ENCODE results near the gene VSTM2L.

VSTM2L gene

GRCh38 chr20:37914367-37914671, 11.4 kb downstream of the VSTM2L start:
- Histone ChIP-seq H3K36me3 (ENCODE audit: insufficient read depth, low read length) (no peaks in the 10 kb centered on the region), H3K9me3 (ENCODE audit: insufficient read depth, low read depth, low read length) (no peaks in the 10 kb centered on the region), H3K27ac (ENCODE audit: low read depth, low read length) (no peak overlapping the region; the same call in 1 of the 2 replicates), H3K27me3 (ENCODE audit: insufficient read depth, low read length) (peaks cover 21% of the 10 kb centered on the region), H3K9ac (ENCODE audit: low read depth, low read length) (no peak overlapping the region), H3K4me1 (ENCODE audit: insufficient read depth, low read length) (peaks cover 28% of the 10 kb centered on the region), H3K4me3 (ENCODE audit: low read length) (peak overlapping the region; percentile 58)
- WGBS = 38% methylated on average over 4 of the region's 5 CpGs

DNA sequence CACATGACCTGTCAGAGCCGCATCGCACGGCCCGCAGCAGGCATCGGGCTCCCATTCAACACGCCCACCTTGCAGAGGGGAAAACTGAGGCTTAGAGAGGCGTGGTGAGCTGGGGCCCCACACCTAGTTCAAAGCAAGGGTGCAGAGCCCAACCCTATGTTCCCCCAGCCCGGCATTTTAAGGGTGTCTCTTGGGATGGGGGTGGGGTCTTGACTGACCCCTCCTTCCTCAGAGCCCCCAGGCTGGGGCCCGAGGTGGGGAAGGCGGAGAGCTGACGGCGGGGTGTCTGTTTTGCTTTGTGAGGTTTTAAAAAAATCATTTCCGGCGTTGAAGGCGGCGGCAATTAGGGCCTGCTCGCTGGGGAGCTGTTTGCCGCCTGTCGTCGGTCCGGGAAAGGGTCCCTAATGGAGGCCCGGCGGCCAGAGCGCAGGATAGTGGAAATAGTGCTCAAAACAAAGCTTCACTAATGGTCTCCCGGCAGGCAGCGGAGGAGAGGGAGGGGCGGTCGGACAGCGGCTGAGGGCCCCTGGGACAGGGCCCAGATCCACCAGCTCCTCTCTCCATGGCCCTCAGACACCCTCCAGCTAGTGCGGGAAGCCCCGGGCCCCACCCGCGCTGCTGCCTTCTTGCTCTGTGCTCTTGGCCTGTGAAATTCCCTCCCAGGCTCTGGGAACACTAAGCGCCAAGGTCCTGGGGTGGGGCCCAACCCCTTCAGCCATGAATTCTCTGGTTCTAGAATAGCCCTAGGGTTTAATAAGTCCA, 11.9 kb downstream of the VSTM2L start:
- no peaks in the 10 kb centered on the region for H3K9me3 ChIP-seq (ENCODE audit: insufficient read depth, low read depth, low read length)
- H3K27me3 ChIP-seq (ENCODE audit: insufficient read depth, low read length) = peaks cover 21% of the 10 kb centered on the region
- peak overlapping the region; percentile 46 for H3K9ac ChIP-seq (ENCODE audit: low read depth, low read length)
- no peaks in the 10 kb centered on the region for H3K36me3 ChIP-seq (ENCODE audit: insufficient read depth, low read length)
- 4% methylated on average over 34 of the region's 34 CpGs for WGBS
- peak overlapping the region; percentile 58 for H3K4me3 ChIP-seq (ENCODE audit: low read length)
- peaks cover 28% of the 10 kb centered on the region for H3K4me1 ChIP-seq (ENCODE audit: insufficient read depth, low read length)
- H3K27ac ChIP-seq (ENCODE audit: low read depth, low read length) = peak overlapping the region; percentile 74

- no peaks in the 10 kb centered on the region for H3K36me3 ChIP-seq (ENCODE audit: insufficient read depth, low read length)
- H3K9me3 ChIP-seq (ENCODE audit: insufficient read depth, low read depth, low read length) = no peaks in the 10 kb centered on the region
- H3K9ac ChIP-seq (ENCODE audit: low read depth, low read length) = peak overlapping the region; percentile 46; the same call in 1 of the 2 replicates
- peaks cover 28% of the 10 kb centered on the region for H3K4me1 ChIP-seq (ENCODE audit: insufficient read depth, low read length)
- peak overlapping the region; percentile 58 for H3K4me3 ChIP-seq (ENCODE audit: low read length)
- H3K27me3 ChIP-seq (ENCODE audit: insufficient read depth, low read length) = peaks cover 21% of the 10 kb centered on the region
- H3K27ac ChIP-seq (ENCODE audit: low read depth, low read length) = peak overlapping the region; percentile 74
- WGBS = 18% methylated on average over 10 of the region's 10 CpGs
Measured at GRCh38 chr20:37915434-37915787, 12.5 kb downstream of the VSTM2L start.

GRCh38 chr20:37915800-37916570, 13.1 kb downstream of the VSTM2L start:
- Histone ChIP-seq H3K36me3 (ENCODE audit: insufficient read depth, low read length) (no peaks in the 10 kb centered on the region), H3K4me3 (ENCODE audit: low read length) (peak overlapping the region; percentile 58)
- WGBS = 6% methylated on average over 21 of the region's 21 CpGs

DNA sequence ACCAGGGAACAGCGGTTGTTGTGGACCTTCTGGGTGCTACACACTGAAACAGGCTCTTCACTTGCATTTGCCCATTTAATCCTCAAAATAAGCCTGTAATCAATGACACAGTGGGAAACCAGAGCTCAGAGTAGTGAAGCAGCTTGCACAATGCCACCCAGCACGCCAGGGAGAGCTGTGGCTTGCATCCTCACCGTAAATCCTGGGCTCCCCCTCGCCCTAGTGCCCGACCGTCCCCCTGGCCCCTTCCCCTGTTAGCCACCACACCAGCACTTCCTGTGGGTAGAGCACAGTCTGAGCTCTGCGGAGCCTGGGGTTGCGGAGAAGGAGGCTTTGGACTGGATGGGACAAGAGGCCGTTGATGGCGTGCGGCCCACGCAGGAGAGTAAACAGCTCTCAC, 14.5 kb downstream of the VSTM2L start:
- Histone ChIP-seq H3K9ac (ENCODE audit: low read depth, low read length) (no peak overlapping the region), H3K4me3 (ENCODE audit: low read length) (no peak overlapping the region), H3K9me3 (ENCODE audit: insufficient read depth, low read depth, low read length) (no peaks in the 10 kb centered on the region), H3K27me3 (ENCODE audit: insufficient read depth, low read length) (peaks cover 20% of the 10 kb centered on the region), H3K4me1 (ENCODE audit: insufficient read depth, low read length) (peaks cover 19% of the 10 kb centered on the region), H3K27ac (ENCODE audit: low read depth, low read length) (no peak overlapping the region), H3K36me3 (ENCODE audit: insufficient read depth, low read length) (no peaks in the 10 kb centered on the region)
- WGBS = 65% methylated on average over 12 of the region's 12 CpGs

More at GRCh38 chr20:37915800-37916570, 13.1 kb downstream of the VSTM2L start:
- Histone ChIP-seq H3K27ac (ENCODE audit: low read depth, low read length) (no peak overlapping the region), H3K4me1 (ENCODE audit: insufficient read depth, low read length) (peaks cover 28% of the 10 kb centered on the region), H3K9me3 (ENCODE audit: insufficient read depth, low read depth, low read length) (no peaks in the 10 kb centered on the region), H3K9ac (ENCODE audit: low read depth, low read length) (no peak overlapping the region), H3K27me3 (ENCODE audit: insufficient read depth, low read length) (peaks cover 21% of the 10 kb centered on the region)

GRCh38 chr20:37918035-37918434, 15.1 kb downstream of the VSTM2L start:
- Histone ChIP-seq H3K27ac (ENCODE audit: low read depth, low read length) (no peak overlapping the region), H3K27me3 (ENCODE audit: insufficient read depth, low read length) (peaks cover 14% of the 10 kb centered on the region), H3K9ac (ENCODE audit: low read depth, low read length) (no peak overlapping the region), H3K4me3 (ENCODE audit: low read length) (no peak overlapping the region), H3K9me3 (ENCODE audit: insufficient read depth, low read depth, low read length) (no peaks in the 10 kb centered on the region), H3K36me3 (ENCODE audit: insufficient read depth, low read length) (no peaks in the 10 kb centered on the region), H3K4me1 (ENCODE audit: insufficient read depth, low read length) (peaks cover 19% of the 10 kb centered on the region)
- 79% methylated on average over 6 of the region's 6 CpGs for WGBS

DNA sequence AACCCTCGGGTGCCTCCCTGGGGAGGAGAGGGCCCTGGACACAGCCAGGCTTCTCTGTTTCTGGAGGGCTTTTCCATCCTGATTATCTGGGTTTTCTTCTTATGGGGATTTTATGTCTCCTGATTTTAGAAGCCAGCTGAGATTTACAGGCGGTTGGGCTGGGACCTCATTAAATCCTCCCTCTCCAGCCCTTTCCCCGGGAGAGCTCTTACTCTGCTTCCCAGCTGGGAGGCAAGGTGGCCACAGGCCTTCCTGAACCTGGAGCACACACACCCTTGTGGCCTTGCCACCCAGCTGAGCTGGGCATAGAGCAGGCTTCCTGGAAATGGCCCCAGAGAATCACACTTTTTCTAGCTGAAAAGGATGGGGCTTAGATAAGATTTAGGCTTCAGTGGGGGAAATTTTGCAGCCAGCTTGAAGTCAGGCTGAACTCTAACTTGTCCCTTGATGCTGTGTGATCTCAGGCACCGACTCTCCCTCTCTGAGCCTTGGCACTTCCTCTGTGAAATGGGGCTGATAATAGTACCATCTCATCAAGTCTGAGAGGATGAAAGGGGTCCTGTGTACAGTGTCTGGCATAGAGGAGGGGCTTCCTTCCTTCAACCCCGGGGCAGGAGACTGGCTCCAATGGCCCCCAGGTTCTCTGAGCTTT, 16.6 kb downstream of the VSTM2L start:
- H3K9ac ChIP-seq (ENCODE audit: low read depth, low read length) = no peak overlapping the region
- no peaks in the 10 kb centered on the region for H3K9me3 ChIP-seq (ENCODE audit: insufficient read depth, low read depth, low read length)
- WGBS = 58% methylated on average over 5 of the region's 5 CpGs
- H3K36me3 ChIP-seq (ENCODE audit: insufficient read depth, low read length) = no peaks in the 10 kb centered on the region
- H3K4me3 ChIP-seq (ENCODE audit: low read length) = no peak overlapping the region
- H3K4me1 ChIP-seq (ENCODE audit: insufficient read depth, low read length) = peaks cover 19% of the 10 kb centered on the region
- no peak overlapping the region for H3K27ac ChIP-seq (ENCODE audit: low read depth, low read length)
- H3K27me3 ChIP-seq (ENCODE audit: insufficient read depth, low read length) = peaks cover 8% of the 10 kb centered on the region

GRCh38 chr20:37920270-37920669, 17.3 kb downstream of the VSTM2L start:
- H3K4me3 ChIP-seq (ENCODE audit: low read length) = no peak overlapping the region
- no peak overlapping the region for H3K9ac ChIP-seq (ENCODE audit: low read depth, low read length)
- H3K9me3 ChIP-seq (ENCODE audit: insufficient read depth, low read depth, low read length) = no peaks in the 10 kb centered on the region
- WGBS = 93% methylated on average over 5 of the region's 6 CpGs
- H3K27me3 ChIP-seq (ENCODE audit: insufficient read depth, low read length) = peaks cover 8% of the 10 kb centered on the region
- H3K27ac ChIP-seq (ENCODE audit: low read depth, low read length) = no peak overlapping the region
- H3K36me3 ChIP-seq (ENCODE audit: insufficient read depth, low read length) = no peaks in the 10 kb centered on the region
- H3K4me1 ChIP-seq (ENCODE audit: insufficient read depth, low read length) = peaks cover 19% of the 10 kb centered on the region

DNA sequence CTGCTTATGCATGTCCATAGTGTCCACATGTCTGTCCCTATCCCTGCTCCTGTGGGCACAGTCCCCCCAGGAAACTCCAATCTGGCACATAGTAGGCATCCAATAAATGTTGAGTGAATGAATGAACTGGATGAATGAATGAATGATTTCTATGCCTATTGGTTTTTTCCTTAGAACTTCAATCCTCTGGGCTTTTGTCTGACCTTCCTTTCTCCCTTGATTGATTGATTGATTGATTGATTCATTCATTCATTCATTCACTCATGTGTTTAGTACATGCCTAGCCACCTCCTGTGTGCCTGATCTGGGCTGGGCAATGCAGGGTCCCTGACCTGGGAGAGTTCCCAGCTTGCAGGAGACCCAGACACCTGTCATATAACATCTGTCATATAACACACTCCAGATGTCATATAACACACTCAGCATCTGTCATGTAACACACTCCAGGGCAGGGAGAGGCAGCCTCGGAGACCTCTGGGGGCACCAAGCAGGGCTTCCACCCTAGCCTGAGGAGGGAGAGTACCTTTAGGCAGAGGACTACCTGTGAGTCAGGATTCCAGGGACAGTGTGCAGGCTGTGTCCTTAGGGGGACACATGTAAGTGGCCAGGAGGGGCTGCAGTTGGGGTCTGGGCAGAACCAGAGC, 17.9 kb downstream of the VSTM2L start:
- H3K27me3 ChIP-seq (ENCODE audit: insufficient read depth, low read length) = peaks cover 8% of the 10 kb centered on the region
- H3K4me1 ChIP-seq (ENCODE audit: insufficient read depth, low read length) = peaks cover 19% of the 10 kb centered on the region
- WGBS = 91% methylated on average over 1 of the region's 1 CpG
- H3K9me3 ChIP-seq (ENCODE audit: insufficient read depth, low read depth, low read length) = no peaks in the 10 kb centered on the region
- H3K4me3 ChIP-seq (ENCODE audit: low read length) = no peak overlapping the region
- H3K9ac ChIP-seq (ENCODE audit: low read depth, low read length) = no peak overlapping the region
- no peak overlapping the region for H3K27ac ChIP-seq (ENCODE audit: low read depth, low read length)
- H3K36me3 ChIP-seq (ENCODE audit: insufficient read depth, low read length) = no peaks in the 10 kb centered on the region

GRCh38 chr20:37921341-37921929, 18.5 kb downstream of the VSTM2L start:
- peaks cover 5% of the 10 kb centered on the region for H3K27me3 ChIP-seq (ENCODE audit: insufficient read depth, low read length)
- H3K4me1 ChIP-seq (ENCODE audit: insufficient read depth, low read length) = peaks cover 16% of the 10 kb centered on the region
- H3K9ac ChIP-seq (ENCODE audit: low read depth, low read length) = no peak overlapping the region
- H3K9me3 ChIP-seq (ENCODE audit: insufficient read depth, low read depth, low read length) = no peaks in the 10 kb centered on the region
- no peak overlapping the region for H3K27ac ChIP-seq (ENCODE audit: low read depth, low read length)
- H3K4me3 ChIP-seq (ENCODE audit: low read length) = no peak overlapping the region
- 86% methylated on average over 5 of the region's 6 CpGs for WGBS
- H3K36me3 ChIP-seq (ENCODE audit: insufficient read depth, low read length) = no peaks in the 10 kb centered on the region

Data from HUES64 (cell line).